ENCODE measurements around the gene LHFPL3. TPM values are rescaled to one million over a fixed set of nuclear protein-coding genes. Genes with fewer than 3 reads are reported as not detected.

The LHFPL3 gene
- total and polyA plus RNA-seq, 2 donors (not counting 3 experiments of a cell fraction or from before 2014, with no cell fraction given) = not detected

GRCh38 chr7:104789780-104790179 is 461.4 kb downstream of the LHFPL3 start:
- no peak for FAIRE-seq
- BruUV-seq (replicated peaks) = no TSS peak
- POLR2A ChIA-PET = no interaction called here

More at GRCh38 chr7:104789780-104790179, 461.4 kb downstream of the LHFPL3 start:
- Histone ChIP-seq H3K4me3 (replicated peaks in 1 of 3; ENCODE audit: insufficient read depth in 1 of 3, low read depth in 1 of 3, low read length in 3 of 3) (no peak overlapping the region), H3K9ac (replicated peaks; ENCODE audit: extremely low read depth, insufficient read depth, low read length) (no peak overlapping the region), H3K27me3 (ENCODE audit: control insufficient read depth in 2 of 2, insufficient read depth in 2 of 2, low read length in 2 of 2) (no peaks in the 10 kb centered on the region), H3K4me2 (ENCODE audit: insufficient read depth, low read length) (no peak overlapping the region), H3K79me2 (ENCODE audit: control insufficient read depth, insufficient read depth, low read length) (no peaks in the 10 kb centered on the region), H4K20me1 (replicated peaks; ENCODE audit: control insufficient read depth, extremely low read depth, insufficient read depth, low read length) (no peaks in the 10 kb centered on the region), H3K36me3 (ENCODE audit: control insufficient read depth in 2 of 2, extremely low read depth in 1 of 2, insufficient read depth in 2 of 2, low read length in 2 of 2) (no peaks in the 10 kb centered on the region), H3K27ac (ENCODE audit: insufficient read depth, low read depth, low read length) (no peak overlapping the region), H3K4me1 (ENCODE audit: control insufficient read depth, extremely low read depth, insufficient read depth, low read length) (peaks cover 18% of the 10 kb centered on the region), H3K9me1 (replicated peaks; ENCODE audit: control insufficient read depth, extremely low read depth, insufficient read depth, low read length) (no peaks in the 10 kb centered on the region), H3K9me3 (replicated peaks; ENCODE audit: control insufficient read depth, insufficient read depth, low read length) (no peaks in the 10 kb centered on the region), H2AFZ (ENCODE audit: low read depth, low read length) (no peak overlapping the region)
- dilution Hi-C loops (cut with MboI; ENCODE audit: extremely low pct_ligation_motif_present, low sequenced_read_pairs) (no loop called here), intact Hi-C loops (cut with micrococcal nuclease) (no loop called here)
- CTCF ChIA-PET = interaction anchor here (1.0 kb wide), 1 partner anchor 34 kb away, joined by 3 read pairs; no protein-coding TSS in a partner anchor
- DNase-seq (ENCODE audit: low read depth, low spot score) = no peak
- TF ChIP-seq GATA2 (IDR thresholded peaks at IDR 0.05; ENCODE audit: insufficient read depth, insufficient read length, low read depth, low read length) = no peak
- TF ChIP-seq MYC (IDR thresholded peaks at IDR 0.05; ENCODE audit: low read depth, low read length) = no peak
- no peak for TF ChIP-seq POLR2A (IDR thresholded peaks at IDR 0.05; ENCODE audit: low read depth, low read length)
- no peak for TF ChIP-seq POLR2AphosphoS5 (IDR thresholded peaks at IDR 0.05; ENCODE audit: insufficient read depth, low read depth, low read length)
- no peak for TF ChIP-seq MAX (IDR thresholded peaks at IDR 0.05; ENCODE audit: insufficient read depth, insufficient read length)
- no peak for TF ChIP-seq EZH2 (IDR thresholded peaks at IDR 0.05; ENCODE audit: borderline replicate concordance, low read depth, low read length, severe bottlenecking)
- no peak for TF ChIP-seq JUN (IDR thresholded peaks at IDR 0.05; ENCODE audit: borderline replicate concordance, insufficient read depth, insufficient read length, low read depth)
- no peak for TF ChIP-seq CTCF (IDR thresholded peaks at IDR 0.05; ENCODE audit: extremely low read depth in 1 of 2, insufficient read depth in 1 of 2, low read depth in 1 of 2, low read length in 2 of 2)
- TF ChIP-seq FOS (IDR thresholded peaks at IDR 0.05; ENCODE audit: borderline replicate concordance, insufficient read depth, low read length) = no peak

All from endothelial cell of umbilical vein (primary cell).